HL-60/S4 treated with retinoic acid at 250 ng/mL for 4 days and 3 days (cell line): ENCODE results near the gene CEP41.

ENCODE experiments used
- in situ Hi-C: fragments of 300-500 bp; cut with MboI; formaldehyde crosslinking; loops from 2 replicates; pipeline ENCODE4 v1.7.0; 2022; ENCODE audit warnings: low sequenced_read_pairs

Gene CEP41

DNA sequence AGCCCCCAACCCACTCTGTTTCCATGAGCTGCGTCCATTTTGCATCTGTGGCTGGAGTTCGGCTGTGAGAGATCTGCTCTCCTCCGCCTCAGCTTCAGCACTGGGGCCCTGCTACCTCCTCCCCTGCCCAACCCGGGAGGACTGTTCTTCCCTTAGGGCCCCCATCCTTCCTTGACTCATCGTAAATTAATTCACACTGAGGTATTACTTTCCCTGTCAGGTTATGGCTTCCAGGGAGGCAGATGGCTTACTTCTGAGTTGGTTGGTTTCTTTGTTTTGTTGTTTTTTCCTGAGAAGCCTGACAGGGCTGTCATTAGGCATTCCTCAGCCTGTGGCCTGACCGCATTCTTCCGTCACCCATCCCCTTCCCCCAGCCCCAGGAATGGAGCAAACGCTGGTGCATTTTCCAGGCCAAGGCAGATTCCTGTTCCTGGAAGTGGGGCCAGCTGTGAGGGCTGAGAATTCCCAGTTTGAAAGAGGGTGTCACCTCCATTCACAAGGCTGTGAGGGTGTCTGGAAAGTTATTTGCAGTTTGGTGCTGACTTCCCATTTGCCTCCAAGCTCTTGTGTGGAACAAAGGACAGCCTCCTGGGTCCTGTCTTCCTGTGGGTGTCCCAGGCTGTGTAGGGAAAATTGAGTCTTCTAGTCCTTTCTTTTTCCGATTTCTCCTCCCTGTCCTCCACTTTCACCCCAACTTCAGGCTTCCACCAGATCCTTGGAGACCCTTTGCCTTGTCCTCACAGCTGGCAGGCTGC, 84.5 kb downstream of the CEP41 start:
- in situ Hi-C loops = no loop called here

DNA sequence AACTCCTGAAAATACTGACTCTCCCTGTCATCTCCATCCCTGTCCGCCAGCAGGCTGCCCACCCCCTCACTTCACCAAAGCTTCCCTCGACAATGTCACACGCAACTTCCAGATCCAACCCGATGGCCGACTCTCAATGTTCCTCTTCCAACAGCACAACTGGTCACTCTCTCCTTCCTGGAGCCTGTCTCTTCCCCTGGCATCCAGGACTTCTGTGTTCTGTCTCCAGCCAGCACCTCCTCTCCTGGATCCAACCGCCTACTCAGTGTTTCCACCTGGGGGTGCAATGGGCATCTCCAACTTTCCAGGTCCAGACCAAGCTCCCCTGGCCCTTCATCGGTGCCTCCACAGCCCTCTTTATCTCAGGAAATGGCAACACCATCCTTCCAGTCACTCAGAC, 87.6 kb downstream of the CEP41 start:
- in situ Hi-C loops = no loop called here

DNA sequence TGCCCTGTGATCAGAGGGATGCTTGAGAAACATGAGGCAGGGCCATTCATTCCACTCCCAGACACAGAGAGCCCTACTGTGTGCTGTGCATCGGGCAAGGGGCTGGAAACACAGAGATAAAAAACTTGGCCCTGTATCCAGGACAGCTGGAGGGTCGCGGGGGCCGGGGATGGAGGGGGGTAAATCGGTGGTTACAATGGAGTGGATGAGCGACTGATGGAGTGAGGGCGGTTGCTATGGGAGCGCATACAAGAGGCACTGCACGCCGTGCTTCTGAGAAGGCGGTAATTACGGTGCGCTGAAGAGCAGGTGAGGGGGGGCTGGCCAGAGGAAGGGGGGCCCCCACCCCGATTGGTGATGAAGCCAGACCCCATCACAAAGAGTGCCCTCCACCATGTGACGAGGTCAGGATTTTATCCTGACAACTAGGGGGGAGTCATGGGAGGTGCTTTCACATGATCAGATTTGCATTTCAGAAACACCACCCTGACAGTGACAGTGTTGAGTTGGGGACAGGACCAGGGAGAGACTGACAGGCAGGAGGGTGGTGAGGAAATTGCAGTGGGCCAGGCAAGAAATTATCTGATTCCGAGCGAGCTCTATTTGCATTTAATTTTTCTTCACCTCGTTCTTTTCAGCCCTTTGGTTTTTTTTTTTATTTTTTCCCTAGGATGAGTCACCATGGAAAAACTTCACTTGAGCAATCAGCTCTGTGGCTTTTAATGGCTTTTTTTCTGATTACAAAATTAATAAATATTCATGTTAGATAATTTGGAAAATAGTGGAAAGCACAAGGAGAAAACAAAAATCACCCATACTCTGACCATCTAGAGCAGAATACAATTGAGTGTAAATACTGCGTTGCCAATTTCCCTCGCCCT, 88.4 kb downstream of the CEP41 start:
- in situ Hi-C loops = no loop called here

DNA sequence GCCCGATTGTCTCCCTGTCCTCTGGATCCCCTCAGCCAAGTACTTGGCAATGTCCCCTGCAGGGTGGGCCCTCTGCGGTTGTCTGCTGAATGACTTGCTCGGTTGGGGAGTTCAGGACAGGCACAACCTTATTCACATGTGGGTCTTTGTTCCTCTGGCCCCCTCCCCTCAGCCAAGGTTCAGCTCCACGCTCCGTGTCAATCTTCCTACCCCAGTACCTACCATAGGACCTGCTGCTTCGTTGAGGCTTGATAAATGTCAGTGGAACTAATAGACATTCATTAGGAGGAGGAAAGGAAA, 89.1 kb downstream of the CEP41 start:
- in situ Hi-C loops = no loop called here

DNA sequence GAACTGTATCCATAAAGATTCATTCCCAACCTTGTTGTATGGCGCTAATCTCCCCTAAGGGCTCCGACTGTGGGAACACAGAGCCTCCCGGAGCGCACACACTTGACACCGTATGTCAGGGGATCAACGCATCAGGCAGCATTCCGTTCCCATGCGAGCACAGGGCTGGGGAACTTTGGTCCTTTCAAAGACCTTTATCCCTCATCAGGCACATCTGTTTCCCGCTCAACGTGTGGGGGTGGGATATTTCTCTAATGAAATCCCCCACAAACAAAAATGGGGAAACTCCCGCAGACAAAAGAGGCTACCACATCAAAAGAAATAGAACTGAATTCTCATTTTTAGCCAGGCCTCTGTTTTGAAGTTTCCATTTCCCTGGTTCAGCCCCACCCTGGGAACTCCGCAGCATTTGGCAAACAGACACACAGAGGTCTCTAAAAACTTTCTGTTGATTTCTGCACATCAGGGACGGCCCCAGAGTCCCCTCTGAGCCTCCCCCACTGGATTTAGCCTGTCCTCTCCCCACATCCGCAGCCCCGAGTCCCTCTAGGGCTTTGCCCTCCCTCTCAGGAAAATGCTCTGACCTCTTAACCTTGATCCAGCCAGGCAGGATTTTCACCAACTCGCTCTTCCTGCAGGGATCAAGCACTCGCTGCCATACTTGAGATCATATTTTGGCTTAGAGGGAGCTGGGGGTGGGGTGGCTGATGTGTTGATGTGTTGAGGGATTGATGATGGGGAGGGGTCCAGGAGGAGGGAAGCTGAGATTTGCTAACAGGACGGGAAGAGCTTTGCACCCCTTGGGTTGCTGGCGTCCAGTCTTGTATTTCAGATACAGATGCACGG, 89.6 kb downstream of the CEP41 start:
- in situ Hi-C loops = no loop called here

DNA sequence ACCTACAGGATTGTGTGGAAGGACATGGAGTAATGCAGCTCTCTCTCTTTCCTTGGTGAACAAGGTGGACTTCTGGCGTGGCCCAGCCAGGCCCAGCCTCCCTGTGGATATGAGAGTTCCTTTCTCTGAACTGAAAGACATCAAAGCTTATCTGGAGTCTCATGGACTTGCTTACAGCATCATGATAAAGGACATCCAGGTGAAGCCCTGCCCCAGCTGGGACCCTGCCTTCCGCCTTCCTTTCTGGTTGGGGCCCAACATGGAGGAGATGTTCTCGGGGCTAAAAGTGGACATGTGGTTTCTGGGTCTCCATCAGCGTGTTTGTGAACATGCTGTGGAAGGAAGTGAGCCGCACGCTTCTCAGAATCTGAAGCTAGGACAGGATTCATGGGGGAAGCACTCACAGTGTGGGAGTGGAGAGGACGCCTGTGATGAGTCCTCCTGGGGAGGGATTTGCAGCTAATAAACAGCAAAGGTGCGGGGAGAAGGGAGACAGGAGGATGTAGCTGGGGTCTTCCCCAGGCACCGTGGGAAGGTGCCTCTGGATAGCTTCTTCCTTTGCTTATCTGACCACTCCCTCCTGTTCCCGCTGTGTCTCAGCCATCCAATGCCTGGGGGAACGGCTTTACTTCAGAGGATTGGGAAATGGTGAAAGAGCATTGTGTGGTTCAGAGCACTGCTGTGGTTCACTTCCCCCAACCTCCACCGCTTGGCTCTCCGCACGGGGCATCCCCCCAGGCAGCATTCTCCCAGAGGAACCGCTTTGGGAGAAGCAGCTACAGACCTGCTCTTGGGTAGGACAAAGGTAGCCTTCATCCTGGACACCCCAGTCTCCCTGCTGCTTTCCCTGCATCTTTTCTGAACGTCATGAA, 90.7 kb downstream of the CEP41 start:
- in situ Hi-C loops = no loop called here

DNA sequence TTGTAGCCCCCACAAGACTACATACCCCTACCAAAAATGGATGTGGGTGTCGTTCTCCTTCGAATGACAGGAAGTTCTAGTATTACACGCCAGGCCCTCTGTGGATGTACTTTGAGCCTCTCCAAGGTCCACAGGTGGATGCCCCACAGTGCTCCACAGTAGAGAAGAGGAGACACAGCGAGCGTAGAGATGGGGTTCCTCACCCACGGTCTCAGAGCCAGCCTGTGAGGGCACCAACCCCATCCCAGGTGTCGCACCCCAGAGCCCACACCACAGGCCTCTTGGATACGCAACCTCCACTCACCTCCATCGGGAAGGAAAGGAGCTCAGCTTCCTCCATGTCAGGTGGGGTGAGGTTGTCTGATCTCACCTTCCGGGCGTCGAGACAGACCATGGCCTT, 93.9 kb downstream of the CEP41 start:
- in situ Hi-C loops = no loop called here

DNA sequence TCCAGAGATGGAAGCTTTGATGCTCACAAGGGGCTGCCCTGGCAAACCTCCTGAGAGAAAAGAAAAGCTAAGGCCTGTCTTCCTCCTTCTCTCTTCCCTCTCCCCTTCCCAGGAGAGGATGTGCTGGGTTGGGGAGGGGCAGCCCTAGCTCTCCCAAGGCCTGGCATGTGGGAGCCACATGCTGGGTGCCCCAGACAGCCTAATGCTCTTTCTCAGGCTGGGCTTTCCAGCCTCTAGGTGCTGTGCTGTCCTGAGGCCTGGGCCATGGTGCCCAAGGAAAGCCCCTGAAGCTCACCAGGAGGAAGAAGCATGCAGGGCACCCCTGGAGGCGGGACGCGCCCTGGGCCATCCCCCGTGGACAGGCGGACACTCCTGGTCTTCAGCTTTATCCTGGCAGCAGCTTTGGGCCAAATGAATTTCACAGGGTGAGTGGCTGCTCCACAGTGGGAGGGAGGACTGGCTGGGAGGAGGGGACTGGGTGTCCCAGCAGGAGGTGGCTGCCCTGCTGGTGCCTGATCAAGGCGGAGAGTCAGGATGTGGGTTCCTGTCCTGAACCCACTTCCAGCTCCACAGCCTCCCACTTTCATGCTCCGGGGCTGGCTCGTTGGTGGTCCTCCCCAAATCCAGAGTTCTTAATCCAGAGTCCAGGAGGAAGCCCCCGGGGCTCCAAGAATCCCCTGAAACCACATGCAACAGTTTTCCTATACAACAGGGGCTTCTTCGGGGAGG, 94.5 kb downstream of the CEP41 start:
- in situ Hi-C loops = no loop called here

DNA sequence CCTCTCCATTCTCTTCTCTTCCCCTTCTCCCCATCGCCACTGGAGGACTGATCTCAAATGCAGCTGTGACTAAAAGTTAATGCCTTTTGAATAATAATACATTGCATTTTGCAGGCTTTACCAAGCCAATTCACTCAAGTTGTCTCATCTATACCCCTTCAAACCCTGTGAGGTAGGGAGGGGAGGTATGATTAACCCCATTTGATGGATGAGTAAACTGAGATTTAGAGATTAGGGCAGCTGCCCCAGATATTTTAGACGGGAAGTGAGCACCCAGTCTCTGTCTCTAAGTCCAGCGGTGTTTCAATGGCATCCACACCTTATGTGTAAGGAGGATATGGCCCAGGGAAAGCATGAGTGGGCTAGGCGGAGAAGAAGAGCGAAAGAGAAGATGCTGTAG, 95.1 kb downstream of the CEP41 start:
- in situ Hi-C loops = no loop called here

DNA sequence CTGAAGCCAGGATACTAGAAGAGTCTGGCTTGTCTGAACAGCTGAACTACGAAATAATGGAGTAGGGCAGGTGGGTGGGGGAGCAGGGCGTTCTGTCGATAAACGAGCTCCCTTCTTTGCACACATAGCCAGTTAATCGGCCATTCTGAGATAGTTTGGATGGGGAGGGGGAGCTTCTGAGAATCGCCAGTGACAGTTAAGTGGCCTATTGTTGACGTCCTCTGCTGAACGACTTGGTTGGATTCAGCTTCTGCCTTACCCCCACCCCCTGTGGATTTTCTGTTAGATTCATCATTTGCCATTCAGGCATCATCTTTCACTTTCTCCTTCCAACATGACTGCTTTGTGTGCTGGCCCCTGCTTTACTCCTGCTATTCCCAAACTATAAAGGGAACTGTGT, 95.7 kb downstream of the CEP41 start:
- in situ Hi-C loops = no loop called here

DNA sequence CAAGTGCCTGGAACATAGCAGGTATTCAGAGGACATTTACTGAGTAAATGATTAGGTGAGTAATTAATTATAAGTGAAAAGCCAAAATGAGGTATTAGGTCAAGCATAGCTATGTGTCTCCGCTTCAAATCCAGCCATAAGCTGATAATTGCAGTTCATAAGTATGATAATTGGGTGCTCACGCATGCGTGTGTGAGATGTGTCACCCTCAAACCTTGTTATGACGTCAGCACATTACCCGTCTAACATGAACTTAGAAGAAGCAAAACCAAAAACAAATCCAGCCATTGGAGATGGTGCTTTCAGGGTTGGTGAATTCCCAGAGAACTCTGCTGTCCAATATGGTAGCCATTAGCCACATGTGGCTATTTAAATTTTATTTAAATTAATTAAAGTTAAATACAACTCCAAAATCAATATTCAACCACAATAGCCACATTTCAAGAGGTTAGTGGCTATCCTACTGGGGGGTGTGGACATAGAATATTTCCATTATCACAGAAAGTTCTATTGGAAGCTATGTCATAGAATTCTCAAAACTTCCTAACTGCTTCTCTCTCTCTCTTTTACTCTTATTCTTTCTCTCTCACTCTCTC, 96.4 kb downstream of the CEP41 start, which contains the start of gene CPA5:
TSS of gene CPA5 (plus strand) at position 546 of the 596 bp plus-strand sequence. CDS start 1,670 bp downstream, outside the sequence.
- in situ Hi-C loops = no loop called here
